SIG-M5 (cell line): Measurements from ENCODE around the gene DCC.

ENCODE experiments used
- DNase-seq: peaks from one replicate; lab custom pipeline; 2025; lab: John Stamatoyannopoulos, UW

Gene DCC

DNA sequence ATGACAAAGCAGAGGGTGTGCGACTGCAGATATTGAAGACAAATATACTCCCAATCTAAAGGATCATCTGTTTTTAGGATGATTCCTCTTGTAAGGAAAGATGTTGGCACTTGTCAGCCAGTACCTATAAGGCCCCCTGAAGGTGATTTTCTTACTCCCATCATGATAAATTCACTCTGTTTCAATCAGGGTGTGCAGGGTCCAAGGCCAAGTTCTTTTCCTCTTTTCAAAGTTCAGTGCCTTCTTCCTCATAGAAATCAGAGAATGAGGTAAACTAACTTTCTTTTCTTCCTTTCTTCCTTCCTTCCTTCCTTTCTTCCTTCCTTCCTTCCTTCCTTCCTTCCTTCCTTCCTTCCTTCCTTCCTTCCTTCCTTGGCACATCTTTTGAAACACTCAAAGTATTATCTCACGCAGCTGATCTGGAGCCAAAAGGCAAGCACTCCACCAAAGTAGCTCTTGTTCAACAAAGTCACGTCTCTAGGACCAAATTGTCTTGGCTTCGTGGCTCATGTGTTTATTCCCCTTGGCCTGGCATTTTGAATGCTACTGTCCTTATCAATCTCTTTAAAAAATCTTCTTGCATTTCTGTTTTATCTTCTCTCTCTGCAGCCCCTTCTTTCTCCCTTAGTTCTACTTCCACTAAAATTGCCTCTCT is 87.7 kb downstream of the DCC start:
- no peak for DNase-seq

DNA sequence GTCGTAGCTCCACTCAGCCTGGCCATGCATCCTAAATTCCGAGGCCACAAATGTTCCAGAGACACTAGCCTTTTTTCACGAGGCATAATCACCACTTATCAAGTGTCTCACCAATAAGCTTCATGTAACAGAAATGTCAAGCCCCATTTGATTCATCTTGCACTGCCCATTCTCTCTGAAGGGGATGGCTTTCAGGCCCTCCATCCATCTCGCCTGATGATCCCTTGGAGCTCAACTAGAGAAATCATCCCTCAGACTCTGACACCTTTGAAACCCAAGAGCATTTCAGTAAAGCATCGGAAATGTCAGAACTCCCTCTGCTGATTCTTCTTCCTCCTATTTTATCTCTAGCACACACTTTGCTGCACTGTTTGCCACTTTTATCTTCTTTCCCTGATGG is 91.7 kb downstream of the DCC start:
- no peak for DNase-seq

DNA sequence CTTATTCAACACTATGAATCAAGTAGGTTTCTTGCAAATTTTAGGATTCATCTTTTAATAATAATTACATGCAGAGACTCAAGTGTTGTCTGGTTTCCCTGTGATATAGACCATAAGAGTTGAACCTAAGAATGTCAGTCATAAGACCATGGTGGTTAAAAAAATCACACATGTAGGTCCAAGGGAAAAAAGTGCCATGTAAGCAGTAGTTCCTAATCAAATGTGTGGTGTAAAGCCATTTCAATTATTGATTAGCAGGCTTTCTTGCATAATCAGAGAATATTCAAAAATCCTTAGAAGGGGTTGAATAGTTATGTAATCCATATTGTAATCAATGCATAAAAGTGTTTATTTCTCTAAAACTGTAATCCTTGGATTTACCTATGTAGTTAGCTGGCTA is 93.8 kb downstream of the DCC start:
- DNase-seq, result no peak

DNA sequence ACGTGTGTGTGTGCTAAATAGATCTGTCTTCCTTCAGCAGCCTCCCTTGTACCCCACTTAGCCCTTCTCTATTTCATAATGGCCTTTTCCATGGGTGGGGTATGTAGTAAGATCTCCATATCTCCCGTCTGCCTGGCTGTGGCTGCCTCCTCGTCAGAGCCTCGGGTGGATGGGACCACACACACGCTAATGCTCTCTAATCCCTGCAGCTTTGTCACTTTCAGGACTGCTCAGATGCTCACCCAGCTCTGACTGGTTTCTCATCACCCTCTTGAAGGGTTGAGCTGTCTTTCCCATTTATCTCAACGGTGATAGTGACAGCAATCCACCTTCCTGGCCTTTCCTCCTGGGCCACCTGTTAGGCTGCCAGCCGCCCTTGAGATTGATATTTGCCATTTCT is 95.3 kb downstream of the DCC start:
- DNase-seq, result no peak

DNA sequence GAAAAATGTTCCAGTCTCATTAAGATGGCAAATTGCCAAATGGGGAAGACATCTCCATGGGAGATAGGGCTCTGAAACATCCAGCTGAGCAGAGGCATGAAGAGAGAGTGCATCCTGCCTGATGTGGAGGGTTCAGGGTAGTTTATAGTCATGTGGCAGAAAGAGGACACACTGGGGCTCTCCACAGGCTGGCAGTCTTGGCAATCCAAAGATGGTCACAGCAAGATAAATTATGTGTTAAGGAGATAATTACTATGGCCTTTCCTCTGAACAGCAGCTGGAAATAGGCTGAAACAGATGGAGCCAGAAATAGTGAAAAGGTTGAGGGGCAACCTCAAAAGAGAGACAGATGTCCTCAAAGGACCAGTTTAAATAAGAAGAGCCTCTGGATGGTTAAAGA is 97.2 kb downstream of the DCC start:
- DNase-seq, result no peak

DNA sequence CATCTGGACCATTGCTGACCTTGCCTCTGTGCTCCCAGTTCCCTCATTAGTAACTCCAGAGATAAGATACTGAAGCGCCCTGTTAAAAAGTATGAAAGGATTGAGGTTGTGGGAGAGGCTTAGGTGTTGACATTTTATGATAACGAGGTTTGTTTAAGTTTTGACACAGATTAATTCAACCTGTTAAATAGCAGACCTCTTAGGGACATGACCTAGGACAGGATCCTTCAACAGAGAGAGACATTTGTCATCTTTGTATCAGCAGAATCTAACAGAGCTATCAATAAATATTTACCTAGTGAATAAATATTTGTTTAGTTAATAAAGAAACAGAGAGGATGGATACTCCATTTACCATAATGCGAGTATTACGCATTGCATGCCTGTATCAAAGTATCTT is 99.5 kb downstream of the DCC start:
- no peak for DNase-seq

DNA sequence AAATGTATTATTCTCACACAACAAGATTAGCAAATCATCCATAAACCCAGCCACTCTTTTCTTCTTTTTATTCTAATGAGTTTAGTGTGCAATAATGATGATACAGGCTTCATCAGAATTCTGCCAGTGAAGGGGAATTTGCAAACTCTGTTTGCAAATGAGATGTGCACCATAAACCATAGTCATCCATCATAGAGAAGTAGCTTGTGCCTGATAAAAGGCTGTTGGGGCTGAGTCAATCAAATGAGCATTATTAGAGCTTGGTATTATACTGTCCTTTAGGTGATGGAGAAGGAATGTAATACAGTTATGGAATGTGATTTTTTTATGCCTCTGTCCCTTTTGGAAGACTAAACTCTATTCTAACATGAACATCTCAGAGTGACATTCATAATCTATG is 101.8 kb downstream of the DCC start:
- no peak for DNase-seq

DNA sequence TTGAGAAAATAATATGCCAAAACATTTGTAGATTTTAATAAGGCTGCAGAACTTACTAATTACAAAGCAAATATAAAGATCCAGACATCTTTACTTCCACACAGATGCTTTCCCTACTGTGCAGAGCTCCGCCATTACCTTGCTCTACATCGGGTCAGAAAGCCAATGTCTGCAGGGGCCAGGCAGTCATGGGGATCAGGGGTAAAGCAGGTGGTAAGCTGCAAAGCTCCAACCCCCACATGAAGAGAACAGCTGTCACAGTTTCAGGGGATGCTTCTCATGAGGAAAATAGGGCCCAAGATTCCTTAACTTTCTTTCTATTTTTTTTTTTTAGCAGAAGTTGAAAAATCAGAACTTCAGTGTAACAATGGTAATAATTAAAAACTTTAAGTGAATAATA is 102.7 kb downstream of the DCC start:
- DNase-seq, result no peak

DNA sequence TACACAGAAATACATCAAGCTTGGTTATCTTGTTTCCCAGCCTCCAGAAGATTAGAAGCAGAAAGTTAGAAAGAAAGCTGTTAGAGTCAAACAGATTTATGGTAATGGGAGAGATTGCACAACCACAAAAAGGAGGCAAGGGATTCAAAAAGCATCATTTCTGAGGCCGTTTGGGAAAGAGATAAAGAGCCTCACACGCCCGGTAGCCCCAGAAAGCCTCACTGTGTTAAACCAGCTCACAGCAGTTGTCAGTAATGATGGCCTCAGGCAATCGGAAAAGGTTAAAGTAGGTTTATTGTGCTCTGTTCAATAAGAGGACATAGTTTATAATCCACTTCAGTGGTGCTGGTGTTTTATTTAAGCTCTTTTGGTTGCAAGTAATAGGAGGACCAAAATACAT is 111.3 kb downstream of the DCC start:
- DNase-seq, result no peak

DNA sequence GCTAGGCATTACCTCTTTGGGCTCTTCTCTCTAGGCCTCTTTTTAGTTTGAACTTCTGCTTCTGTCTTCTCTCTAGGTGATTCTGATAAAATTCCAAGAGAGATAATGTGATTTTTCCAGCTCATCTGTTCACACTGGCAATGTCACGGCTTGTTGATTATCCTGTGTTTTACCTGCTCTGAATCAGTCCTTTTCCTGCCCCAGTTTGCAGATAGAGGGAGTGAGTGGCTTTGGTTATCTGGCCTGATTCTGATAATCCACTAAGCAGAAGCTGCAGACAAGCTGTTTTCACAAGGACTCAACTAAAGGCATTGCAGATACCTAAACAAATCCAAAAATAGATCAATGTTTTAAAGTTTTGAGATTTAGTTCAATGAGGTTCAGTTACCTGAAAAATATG is 111.9 kb downstream of the DCC start:
- DNase-seq, result no peak

DNA sequence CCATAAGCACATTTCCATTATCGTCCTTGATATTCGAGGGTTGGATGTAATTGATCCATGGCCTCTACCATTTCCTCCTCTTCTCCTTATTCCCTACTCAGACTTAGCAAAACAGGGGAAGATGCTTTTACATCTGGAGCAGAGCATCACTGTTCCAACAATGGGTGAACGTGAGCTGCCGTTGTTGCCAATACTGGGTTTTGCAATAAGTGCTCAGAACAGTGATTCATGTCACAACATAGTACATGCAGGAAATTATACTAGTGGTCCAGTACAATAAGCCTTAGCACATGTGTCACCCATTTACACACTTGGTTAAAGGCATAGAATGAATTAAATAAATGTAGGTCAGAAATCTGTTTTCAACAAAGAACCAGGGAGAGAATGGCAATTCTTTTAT is 112.4 kb downstream of the DCC start:
- no peak for DNase-seq

DNA sequence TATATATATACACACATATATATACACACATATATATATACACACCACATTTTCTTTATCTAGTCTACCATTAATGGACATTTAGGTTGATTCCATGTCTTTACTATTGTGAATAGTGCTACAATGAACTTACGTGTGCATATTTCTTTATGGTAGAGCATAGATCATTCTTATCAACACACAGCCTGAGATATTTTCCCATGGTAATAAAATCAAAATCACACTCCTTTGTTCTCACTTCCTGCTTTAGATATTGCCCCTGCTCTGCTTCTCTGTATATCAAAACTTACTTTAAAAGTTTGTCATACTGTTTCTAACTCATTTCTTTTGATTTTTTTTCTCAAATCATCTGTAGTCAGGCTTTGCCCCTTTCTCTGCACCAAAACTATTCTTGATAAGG is 119.9 kb downstream of the DCC start:
- DNase-seq, result no peak

DNA sequence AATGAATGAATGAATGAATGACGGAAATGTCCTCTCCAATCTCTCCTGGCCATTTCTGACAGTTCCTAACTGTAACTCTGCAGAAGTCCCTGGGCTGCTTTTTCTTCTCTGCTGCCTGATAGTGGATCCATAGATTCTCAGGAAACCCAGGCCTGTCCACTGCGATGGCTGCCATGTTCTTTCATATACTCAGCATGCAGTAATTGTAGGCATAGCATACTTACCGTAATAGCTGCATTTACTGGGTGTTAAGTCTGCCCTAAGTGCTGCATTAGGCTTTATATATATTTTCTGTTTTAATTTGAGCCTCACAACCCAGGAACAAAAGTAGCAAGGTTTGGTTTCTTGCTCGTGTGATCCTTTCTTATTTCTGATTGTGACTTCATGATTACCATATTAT is 122.9 kb downstream of the DCC start:
- no peak for DNase-seq

DNA sequence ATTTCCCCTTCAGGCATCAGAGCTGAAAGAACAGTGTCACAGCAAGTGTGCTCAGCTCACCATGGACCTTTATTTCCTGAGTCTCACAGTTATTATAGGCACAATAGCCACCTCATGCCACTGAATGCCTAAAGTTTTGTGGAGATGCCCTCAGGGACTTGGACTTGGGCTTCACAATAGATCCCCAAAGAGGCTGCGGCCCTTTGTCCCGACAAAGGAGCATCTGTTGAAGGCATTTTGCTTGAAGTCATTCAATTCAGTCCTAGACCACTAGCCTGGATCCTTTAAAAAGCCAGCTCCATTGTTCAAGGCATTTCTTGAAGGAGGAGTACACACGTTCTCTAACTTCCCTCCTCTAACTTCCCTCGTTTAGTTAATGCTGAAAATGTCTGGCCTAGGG is 125.4 kb downstream of the DCC start:
- DNase-seq, result no peak

DNA sequence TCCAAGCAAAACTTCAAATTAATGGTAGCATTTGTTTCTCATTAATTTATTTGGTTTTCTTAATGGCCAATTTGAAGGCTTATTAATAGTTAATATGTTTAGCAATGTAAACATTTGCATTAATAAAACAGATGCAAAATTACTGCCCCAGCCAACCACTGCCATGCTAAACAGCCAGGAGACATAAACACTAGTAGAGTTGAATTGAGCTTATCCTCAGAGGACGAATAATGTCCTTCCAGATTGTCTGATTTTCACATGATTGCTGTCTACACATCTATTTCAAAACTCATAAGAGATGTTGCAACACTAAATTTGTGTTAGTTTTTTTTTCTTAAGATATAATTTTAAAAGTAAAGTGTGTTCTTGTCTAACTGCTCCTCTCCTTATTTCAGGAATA is 128.5 kb downstream of the DCC start:
- no peak for DNase-seq

DNA sequence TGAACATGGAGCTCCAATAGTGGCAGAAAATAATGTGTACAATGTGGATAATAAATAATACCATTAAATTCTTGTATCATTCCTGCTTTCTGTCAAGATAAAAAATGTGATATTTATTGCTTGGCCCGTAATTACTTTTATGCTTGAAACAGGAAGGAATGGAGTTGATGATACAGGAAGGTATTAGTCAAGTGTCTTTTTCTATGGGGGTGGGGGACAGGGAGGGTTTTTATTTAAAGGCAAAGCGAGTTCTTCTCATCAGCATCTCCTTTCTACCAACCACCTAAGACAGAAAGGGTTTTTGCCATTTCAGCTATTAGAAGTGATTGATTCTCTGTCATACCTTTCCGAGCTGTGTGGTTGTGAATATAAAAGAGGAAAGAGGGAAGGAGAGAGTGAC is 135.3 kb downstream of the DCC start:
- no peak for DNase-seq

DNA sequence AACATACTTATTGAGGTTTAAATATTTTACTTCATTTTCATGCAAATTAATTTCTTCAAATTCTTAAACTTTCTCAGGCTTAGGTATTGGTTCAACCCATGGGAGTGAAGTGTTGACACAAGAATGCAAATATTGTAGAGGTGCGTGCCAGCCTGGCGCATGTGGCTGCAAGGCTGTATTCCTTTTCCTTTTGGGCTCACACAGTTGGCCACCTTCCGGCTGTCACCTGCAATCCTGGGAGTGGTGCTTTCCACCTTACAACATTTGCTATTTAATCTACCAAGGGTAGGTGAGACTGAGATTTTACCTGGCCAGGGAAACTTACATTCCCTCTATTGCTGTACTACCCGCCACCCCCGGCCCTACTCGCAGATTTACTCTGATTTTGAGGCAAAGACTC is 141.1 kb downstream of the DCC start:
- DNase-seq, result no peak

DNA sequence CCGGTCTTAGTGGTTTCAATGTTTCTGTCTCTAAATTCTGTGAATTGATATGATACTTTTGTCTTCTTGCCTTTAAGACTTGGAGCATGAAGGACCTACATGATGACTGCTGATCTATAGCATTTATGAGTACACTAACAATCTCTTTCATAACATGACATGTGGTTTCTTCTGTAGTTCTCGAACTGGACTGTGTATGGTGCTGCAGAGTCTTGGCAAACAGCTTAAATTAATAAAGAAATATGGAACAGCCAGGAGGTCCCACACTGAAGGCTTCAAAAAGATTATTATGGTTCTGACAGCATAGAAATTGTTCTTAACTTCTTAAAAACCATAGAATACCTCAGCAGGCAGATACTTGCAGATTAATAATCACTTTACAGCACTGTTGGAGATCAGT is 145.0 kb downstream of the DCC start:
- no peak for DNase-seq

DNA sequence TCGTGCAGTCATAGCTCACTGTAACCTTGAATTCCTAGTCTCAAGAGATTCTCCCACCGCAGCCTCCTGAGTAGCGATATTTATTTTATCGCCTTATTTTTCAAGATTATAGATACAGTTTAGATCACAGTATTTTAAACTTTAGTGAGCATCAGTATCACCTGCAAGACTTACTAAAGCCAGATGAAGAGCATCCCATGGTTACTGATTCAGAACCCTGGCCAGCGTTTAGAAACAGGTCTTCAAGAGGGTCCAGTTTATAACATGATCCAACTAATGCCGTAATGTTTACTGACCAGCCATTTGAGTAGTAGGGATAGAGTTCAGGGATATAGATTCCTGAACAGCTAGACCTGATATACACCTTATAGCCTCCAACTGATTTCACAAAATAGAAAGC is 146.1 kb downstream of the DCC start:
- no peak for DNase-seq

DNA sequence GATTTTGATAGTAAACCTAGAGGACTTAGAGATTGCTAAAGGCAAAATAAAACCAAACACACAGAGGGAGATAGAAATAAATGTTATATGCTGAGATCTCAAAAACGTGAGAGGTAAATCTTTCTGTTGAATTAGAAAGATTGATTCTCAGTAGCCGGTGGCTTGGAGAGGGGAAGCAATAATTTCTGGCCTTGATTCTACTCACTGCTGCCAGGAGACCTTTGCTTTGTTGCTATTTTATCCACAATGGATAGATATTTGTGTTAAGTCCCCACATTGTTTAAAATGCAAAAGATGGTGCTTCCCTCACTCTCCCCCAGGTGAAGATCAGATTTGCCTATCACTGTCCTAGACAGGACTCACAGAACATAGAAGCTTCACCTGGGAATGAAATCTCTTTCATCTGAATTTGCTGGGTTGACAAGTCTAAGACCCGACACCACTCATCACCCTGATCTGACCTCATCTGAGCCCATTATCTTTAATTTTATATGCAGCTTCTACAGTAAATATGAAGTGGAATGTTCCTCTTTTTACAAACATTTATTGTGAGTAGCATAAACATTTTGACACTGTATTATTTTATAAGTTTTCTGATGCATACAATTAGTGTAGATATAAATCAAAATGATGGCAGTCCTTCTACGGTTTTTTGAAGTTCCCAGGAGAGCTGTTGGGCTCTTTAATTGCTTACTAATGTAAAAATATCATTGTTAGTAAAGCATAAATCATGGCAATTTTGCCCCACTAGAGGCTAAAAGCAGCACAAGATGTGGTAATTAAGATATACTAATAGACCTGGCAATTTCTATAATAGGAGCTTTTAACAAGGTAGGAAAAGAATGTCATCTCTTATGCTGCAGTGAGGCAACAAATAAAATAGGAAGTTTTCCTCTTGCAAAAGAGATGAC is 149.7 kb downstream of the DCC start:
- DNase-seq, result no peak

DNA sequence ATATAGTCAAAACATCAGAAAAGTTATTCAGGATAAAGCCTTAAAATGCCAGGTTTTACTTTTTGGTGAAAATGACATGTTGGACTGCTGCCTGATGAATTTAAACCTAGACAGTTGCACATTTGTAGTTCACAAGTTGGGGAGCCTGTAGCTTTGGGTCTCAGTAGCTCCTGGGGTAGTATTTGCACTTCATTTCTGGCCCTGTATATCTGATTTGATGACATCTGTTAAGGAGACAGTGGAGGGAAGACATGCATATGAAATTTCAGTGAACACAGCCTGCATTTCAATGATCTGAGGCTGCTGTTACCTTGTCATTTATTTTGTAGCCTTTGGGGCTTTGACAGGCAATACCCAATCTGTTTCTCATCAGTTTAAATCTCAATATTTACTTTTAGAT is 156.4 kb downstream of the DCC start:
- DNase-seq, result no peak

DNA sequence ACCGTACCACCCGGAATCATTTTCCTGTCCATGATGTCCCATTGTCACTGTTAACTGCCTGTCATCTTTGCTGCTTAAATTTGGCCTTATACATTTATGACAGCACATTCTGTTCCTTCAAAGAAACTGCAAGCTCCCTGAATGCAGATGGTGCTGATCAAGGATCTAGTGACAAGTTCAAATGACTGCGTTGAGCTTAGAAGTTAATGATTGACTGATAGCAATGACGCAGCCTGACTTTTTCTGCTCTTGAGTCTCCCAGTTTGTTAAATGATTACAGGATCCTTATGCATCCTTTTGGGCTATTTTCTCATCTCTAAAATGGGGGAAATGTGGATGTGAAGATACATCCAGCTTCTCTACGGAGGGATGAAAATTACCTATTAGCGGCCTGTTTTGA is 159.0 kb downstream of the DCC start:
- DNase-seq, result no peak

DNA sequence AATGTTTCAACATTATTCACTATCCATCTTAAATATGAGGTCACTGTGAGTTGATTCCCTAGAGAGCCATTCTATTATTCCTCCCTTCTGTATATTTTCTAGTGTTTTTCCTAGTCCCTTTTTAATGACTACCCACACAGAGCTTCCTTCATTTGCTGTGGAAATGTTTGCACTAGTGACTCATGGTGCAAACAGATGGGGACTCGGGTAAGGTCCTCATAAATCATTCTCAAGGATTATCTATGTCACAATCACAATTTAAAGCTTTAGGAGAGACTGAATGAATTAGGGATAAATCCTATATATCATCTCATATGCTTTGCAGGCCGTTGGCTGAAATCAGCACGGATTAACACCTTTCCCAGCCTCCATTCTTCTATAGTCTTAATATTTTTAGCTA is 159.6 kb downstream of the DCC start:
- no peak for DNase-seq

DNA sequence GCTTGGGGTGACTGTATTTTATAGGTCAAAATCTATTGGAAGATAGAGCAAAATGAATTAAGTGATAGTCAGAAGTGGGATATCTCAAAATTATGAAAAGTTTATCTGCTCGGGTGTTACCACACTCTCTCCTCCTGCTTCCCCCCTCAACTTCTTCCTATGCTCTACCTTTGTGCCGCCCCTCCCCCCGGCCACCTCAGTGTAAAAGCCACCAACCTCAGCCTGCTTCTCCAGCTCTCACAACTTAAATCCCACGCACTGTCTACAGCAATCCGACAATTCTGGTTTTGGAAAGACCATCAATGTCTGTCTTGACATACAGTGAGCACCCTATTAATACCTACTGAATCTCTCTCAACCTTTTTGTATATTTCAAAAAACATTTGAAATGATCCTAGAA is 164.6 kb downstream of the DCC start:
- no peak for DNase-seq
